Stimulated activated CD8-positive, alpha-beta memory T cell treated with anti-CD3 and anti-CD28 coated beads, Interleukin-7, amount 100 ng/mL, for 4 hours (primary cell): ENCODE measurements around the gene DYSF.

ENCODE experiments used
- DNase-seq, 2 donors: peaks; one replicate each; pipeline ENCODE4 v3.0.0-alpha.2; 2020; ENCODE audit warnings: low read depth in 2 of 2

The DYSF gene

GRCh38 chr2:71571945-71572344 is 118.6 kb downstream of the DYSF start:
- DNase-seq: no peak

GRCh38 chr2:71575966-71576365 is 122.6 kb downstream of the DYSF start:
- no peak for DNase-seq

DNA sequence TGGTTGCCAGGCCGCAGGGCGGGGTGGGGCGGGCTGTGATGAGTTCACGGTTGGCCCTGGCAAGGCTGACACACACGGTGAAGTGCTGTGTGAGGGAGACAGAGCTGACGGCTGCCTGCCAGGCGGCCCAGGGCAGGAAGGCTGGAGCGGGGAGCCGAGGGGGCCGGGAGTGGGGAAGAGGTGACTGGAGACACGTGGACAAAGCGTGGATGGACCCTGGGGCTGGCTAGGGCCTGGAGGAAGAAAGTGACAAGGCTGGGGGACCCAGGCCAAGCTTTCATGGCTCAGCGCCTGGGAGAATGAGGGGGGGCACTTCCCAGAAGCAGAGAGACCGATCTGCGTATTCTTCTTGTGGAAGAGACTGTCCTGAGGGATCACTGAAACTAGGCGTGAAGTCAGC is 123.2 kb downstream of the DYSF start:
- no peak for DNase-seq

GRCh38 chr2:71577209-71577608 is 123.8 kb downstream of the DYSF start:
- no peak for DNase-seq

GRCh38 chr2:71578767-71579342 is 125.5 kb downstream of the DYSF start:
- no peak for DNase-seq

GRCh38 chr2:71581026-71581425 is 127.7 kb downstream of the DYSF start:
- no peak for DNase-seq

GRCh38 chr2:71583876-71584275 is 130.5 kb downstream of the DYSF start:
- DNase-seq: no peak

DNA sequence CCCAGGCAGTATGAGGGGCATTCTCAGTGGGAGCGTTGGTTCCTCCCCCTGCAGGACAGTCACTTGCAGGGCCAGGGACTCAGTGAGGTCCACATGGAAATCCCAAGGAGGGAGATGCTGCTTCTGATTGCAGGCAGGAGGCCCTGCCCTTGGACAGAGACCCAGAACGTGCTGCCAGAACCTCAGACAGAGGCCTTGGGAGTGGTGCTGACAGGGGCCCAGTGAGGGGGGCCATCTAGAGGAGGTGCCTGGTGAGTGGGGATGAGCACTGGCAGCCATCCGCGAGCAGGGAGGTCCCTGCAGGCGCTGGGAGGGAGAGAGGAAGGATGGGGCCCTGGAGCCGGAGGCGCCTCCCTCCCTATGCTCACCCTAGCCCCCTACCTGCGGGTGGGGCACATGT is 133.1 kb downstream of the DYSF start:
- DNase-seq: no peak

GRCh38 chr2:71587509-71588073 is 134.2 kb downstream of the DYSF start:
- DNase-seq: no peak

DNA sequence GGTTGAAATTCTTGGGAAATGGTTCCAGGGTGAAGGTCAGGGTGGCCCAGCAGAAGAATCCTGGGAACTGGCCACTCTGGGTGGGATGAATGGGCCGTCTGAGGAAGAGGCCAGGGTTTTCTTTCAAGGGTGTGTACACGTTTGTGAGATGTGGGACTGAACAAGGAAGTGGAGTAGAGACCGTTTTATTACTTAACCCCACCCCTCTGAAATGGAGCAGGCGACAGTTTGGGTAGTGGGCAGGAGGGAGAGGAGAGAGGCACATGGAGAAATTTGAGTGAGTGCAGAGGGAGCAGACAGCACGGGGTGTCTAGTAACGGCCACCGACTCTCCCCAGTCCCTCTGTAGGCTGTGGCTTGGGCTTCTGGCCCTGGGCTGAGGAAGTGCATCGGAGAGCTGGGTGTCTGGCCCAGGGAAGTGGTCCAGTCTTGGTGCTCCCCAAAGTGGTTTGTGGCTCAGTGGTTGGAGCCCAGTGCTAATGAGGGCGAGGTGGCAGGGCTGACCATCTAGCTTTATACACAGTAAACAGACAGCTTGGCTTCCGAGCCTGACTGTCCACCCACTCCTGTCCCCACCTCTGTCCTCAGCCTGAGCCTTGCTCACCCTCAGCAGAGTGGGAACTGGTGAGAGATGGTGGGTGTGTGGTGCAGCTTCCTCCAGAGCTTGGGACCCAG is 135.3 kb downstream of the DYSF start:
- DNase-seq: no peak

GRCh38 chr2:71589763-71590162 is 136.4 kb downstream of the DYSF start:
- no peak for DNase-seq

- DNase-seq: no peak
Observed at GRCh38 chr2:71591044-71591443, 137.7 kb downstream of the DYSF start.

DNA sequence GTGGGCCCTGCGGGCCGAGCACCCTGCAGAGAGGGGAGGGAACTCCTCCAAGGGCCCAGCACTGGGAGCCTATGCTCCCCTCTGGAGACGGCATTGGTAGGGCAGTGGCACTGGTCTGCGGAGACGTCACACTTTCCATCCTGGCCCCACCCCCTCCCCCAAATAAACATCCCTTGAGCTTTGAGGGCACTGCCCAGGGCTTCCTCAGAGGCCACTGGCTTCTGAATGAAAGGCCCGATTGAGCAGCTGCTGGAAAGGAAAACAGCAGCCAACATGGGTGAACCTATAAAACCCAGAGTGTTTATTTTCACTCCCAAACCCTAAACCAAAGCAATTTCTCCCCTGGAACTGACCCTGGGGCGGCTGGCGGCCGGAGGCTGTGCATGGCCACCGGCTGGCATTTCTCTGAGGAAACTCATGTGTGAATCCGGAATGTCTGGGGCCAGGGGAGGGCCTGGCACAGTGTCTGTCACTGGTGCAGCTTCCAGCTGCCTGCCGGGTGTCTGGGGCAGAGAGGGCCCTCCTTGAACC is 138.9 kb downstream of the DYSF start:
- DNase-seq: no peak

- no peak for DNase-seq
Observed at GRCh38 chr2:71595569-71595968, 142.2 kb downstream of the DYSF start.

GRCh38 chr2:71596011-71596410 is 142.7 kb downstream of the DYSF start:
- DNase-seq: no peak

- no peak for DNase-seq
Observed at GRCh38 chr2:71597756-71598155, 144.4 kb downstream of the DYSF start.

DNA sequence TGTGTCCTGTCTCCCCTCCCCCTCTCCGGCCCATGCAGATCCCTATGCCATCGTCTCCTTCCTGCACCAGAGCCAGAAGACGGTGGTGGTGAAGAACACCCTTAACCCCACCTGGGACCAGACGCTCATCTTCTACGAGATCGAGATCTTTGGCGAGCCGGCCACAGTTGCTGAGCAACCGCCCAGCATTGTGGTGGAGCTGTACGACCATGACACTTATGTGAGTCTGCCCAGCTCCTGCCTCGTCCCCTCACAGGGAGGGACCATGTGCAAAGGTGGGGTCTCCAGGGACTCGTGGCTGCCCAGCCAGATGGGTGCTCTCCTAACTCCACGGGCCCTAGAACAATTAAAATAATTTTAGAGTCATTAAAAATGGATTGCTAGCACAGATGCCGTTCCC is 145.2 kb downstream of the DYSF start:
- DNase-seq: no peak

GRCh38 chr2:71599038-71599437 is 145.7 kb downstream of the DYSF start:
- DNase-seq: no peak

DNA sequence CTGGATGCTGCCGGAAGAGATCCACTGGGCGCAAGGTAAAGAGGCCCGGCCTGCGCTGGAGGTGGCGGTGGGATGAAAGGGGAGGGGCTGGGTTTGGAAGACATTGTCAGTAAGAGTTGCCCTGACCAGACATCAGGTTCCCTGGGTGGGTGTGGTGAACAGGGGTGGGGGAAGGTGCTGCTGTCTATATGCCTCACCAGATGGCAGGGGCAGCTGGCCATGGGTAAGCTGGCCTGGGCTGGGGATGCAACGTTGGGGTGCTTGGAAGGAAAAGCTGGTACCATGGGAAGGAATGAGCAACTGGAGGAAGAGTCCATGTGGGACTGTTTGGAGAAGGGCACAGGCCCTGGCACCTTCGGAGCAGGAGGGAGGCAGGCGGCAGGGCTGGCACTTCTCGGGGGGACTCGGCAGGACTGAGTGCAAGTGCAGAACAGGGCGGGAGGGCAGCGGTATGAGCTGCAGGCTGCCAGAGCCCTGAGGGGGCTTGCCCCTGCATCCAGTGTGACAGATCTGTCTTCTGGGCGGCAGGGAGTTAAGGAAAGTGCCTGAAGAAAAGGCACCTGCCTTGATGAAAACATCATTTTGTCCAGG is 146.4 kb downstream of the DYSF start:
- no peak for DNase-seq

GRCh38 chr2:71600555-71600954 is 147.2 kb downstream of the DYSF start:
- DNase-seq: no peak

DNA sequence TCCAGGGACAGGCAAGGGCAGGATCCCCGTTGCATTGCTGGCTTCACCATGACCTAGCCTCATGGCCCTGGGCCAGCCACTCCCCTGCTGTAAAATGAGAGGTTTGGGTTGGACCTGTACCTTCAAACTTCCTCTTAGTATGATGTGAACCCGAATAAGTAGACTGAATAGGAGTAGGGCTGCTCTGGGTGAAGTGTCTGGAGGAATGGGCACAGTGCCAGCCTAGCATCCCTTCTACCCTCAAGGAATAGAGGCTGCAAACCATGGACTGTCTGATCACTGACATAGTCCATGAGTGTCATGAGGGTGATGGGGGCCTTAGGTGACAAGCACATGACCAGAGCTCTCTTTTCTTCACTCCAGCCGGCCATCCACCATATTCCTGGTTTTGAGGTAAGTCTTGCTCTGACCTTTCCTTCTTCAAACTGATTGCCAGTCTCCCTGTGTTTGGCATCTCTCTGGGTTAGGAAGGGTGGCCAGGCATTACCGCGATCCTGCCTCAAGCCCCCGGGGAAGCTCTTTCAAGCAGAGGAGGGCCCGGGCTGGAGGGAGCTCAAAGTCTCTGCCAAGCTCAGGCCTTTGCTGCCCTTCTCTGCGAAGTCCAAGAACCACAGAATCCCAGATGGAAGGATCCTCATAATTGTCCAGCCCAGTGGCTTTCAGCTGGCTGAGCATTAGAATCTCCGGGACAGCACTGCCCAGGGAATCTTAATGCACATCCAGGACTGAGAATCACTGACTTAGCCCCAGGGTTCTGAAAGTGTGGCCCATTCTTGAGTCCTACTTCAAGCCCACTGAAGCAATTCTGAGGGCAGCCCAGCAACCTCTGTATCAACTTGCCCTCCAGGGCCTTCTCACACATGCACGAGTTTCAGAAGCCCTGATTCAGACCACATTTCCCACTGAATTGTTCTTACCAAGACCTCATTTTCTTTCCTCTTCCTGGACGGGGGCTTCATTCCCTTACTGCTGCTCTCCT is 148.1 kb downstream of the DYSF start:
- DNase-seq: no peak

DNA sequence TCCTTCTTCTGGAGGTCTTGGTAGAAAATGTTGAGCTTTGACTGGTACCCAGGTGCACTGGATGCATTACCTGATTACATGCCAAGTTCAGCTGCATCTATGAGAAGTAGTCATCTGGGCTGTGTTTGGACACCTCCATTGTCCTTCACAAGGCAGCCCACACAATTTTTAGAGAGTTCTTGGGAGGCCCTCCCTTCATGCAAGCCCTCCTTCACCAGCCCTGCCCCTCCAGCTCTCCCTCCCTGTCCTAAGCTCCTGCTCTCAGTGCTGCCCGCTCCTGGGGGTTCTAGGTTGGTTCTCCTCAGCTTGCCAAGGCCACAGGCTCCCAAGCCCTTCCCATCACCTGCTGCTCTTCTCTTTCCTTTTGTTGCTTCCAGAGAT is 148.7 kb downstream of the DYSF start:
- no peak for DNase-seq
